ENCODE data around the gene HLCS.

DNA sequence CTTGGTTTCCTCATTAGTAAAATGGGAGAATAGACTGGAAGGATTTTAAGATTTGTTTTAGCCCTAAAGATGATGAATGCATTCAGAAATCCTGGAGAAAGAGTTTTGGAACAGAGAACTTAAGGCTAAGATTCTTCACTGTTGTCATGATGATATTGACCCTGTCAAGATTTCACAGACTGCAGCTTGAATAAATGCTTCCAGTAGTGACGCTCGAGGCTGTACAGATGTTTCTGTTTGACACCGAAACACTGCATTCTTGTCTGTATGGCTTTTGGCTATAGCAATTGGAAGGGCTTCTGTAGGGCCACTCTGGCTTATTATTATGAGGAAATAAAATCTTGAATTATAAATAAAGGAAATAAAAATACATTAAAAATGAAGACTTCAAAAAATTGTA, 241.8 kb downstream of the HLCS start:
- TF ChIP-seq, protein P1, sequence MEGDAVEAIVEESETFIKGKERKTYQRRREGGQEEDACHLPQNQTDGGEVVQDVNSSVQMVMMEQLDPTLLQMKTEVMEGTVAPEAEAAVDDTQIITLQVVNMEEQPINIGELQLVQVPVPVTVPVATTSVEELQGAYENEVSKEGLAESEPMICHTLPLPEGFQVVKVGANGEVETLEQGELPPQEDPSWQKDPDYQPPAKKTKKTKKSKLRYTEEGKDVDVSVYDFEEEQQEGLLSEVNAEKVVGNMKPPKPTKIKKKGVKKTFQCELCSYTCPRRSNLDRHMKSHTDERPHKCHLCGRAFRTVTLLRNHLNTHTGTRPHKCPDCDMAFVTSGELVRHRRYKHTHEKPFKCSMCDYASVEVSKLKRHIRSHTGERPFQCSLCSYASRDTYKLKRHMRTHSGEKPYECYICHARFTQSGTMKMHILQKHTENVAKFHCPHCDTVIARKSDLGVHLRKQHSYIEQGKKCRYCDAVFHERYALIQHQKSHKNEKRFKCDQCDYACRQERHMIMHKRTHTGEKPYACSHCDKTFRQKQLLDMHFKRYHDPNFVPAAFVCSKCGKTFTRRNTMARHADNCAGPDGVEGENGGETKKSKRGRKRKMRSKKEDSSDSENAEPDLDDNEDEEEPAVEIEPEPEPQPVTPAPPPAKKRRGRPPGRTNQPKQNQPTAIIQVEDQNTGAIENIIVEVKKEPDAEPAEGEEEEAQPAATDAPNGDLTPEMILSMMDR (IDR thresholded peaks at IDR 0.05; ENCODE audit: low read depth, low read length): no peak
- TF ChIP-seq EZH2phosphoT487 (IDR thresholded peaks at IDR 0.05; ENCODE audit: low read depth): no peak

All from OCI-LY3 (cell line).